Naive thymus-derived CD4-positive, alpha-beta T cell (primary cell): Measurements from ENCODE around the gene SLC13A3. TPM values are rescaled to one million over a fixed set of nuclear protein-coding genes. Genes with fewer than 3 reads are reported as not detected.

Experiments used
- ATAC-seq: fragments of 150-1000 bp; cut with Tn5 transposase; 2 replicates; pipeline ENCODE4 v1.10.0; 2021; ENCODE audit warnings: mild to moderate bottlenecking, moderate library complexity
- CTCF ChIA-PET: fragments of 350-600 bp; sonication (Branson Sonifier 250); formaldehyde crosslinking; loops from one replicate; lab custom pipeline; 2021; ENCODE audit warnings: antibody characterized with exemption; lab: Charles Lee
- POLR2A ChIA-PET: fragments of 350-600 bp; sonication (Branson Sonifier 250); formaldehyde crosslinking; loops from one replicate; lab custom pipeline; 2021; ENCODE audit warnings: antibody characterized with exemption, inconsistent platforms; lab: Charles Lee
- DNase-seq, 9 donors: peaks; one replicate each; pipeline versions ENCODE4 v3.0.0 to v3.0.0-alpha.2; 2020 to 2022; ENCODE audit warnings: mixed read lengths in 1 of 9
- H3K27ac ChIP-seq: one replicate; pipeline ENCODE4 v1.7.0; 2013; ENCODE audit warnings: mild to moderate bottlenecking, low read depth, low read length, moderate library complexity
- H3K27me3 ChIP-seq, 2 donors: one replicate each; pipeline ENCODE4 v1.7.0; 2013; ENCODE audit warnings: low read length in 2 of 2, mild to moderate bottlenecking in 2 of 2, moderate library complexity in 2 of 2; ENCODE audit not compliant: control insufficient read depth in 2 of 2, insufficient read depth in 2 of 2
- H3K36me3 ChIP-seq, 3 experiments: 1 replicate in 2 of 3; 2 replicates in 1 of 3; pipeline ENCODE4 v1.7.0; 2013; ENCODE audit warnings: low read length in 3 of 3, mild to moderate bottlenecking in 3 of 3, moderate library complexity in 1 of 3; ENCODE audit not compliant: insufficient read depth in 3 of 3, control insufficient read depth in 2 of 3
- H3K4me1 ChIP-seq, 2 donors: one replicate each; pipeline ENCODE4 v1.7.0; 2013; ENCODE audit warnings: low read length in 2 of 2, mild to moderate bottlenecking in 2 of 2, moderate library complexity in 1 of 2; ENCODE audit not compliant: control insufficient read depth in 2 of 2, insufficient read depth in 2 of 2
- H3K4me3 ChIP-seq: 2 replicates; pipeline ENCODE4 v1.7.0; 2013; ENCODE audit warnings: mild to moderate bottlenecking, low read length
- H3K9me3 ChIP-seq, 3 experiments: 1 replicate in 2 of 3; 2 replicates in 1 of 3; pipeline ENCODE4 v1.7.0; 2013; ENCODE audit warnings: low read length in 3 of 3; ENCODE audit not compliant: control insufficient read depth in 2 of 3
- H3K27ac Mint-ChIP-seq, 9 donors: one replicate each; pipeline ENCODE4 v1.8.0; 2020 to 2022; ENCODE audit warnings: mixed read lengths in 9 of 9, mild to moderate bottlenecking in 8 of 9, moderate library complexity in 5 of 9, inconsistent platforms in 2 of 9
- H3K27me3 Mint-ChIP-seq, 5 donors: one replicate each; pipeline ENCODE4 v1.8.0; 2021 to 2022; ENCODE audit warnings: mixed read lengths in 5 of 5, mild to moderate bottlenecking in 1 of 5
- H3K36me3 Mint-ChIP-seq, 5 donors: one replicate each; pipeline ENCODE4 v1.8.0; 2020 to 2022; ENCODE audit warnings: mixed read lengths in 5 of 5, mild to moderate bottlenecking in 3 of 5, inconsistent platforms in 1 of 5
- H3K4me1 Mint-ChIP-seq, 7 donors: one replicate each; pipeline ENCODE4 v1.8.0; 2020 to 2022; ENCODE audit warnings: mixed read lengths in 7 of 7, mild to moderate bottlenecking in 3 of 7, inconsistent platforms in 1 of 7
- H3K4me3 Mint-ChIP-seq, 10 donors: one replicate each; pipeline ENCODE4 v1.8.0; 2020 to 2022; ENCODE audit warnings: mild to moderate bottlenecking in 10 of 10, mixed read lengths in 10 of 10, moderate library complexity in 6 of 10, inconsistent platforms in 2 of 10
- H3K9me3 Mint-ChIP-seq, 11 donors: one replicate each; pipeline ENCODE4 v1.8.0; 2020 to 2022; ENCODE audit warnings: mixed read lengths in 11 of 11, mild to moderate bottlenecking in 4 of 11, inconsistent platforms in 1 of 11, moderate library complexity in 1 of 11
- intact Hi-C, 2 donors: fragments of 100-400 bp; cut with micrococcal nuclease; formaldehyde crosslinking; loops; one replicate each; pipeline ENCODE4 v1.15.1; 2023
- polyA plus RNA-seq, 2 donors: library from polyadenylated mRNA; unstranded; fragments of 300-500 nt; fragmentation: Illumina TruSeq; gene quantifications; one replicate each; pipeline ENCODE4 v1.2.3, GENCODE V29; 2021
- total RNA-seq, 6 experiments: library from RNA in 5 of 6; stranded (reverse) in 5 of 6; gene quantifications; 1 replicate in 5 of 6; 2 replicates in 1 of 6; pipeline ENCODE4 v1.2.3 and lab custom pipeline; 2021 to 2026

Gene SLC13A3
- total and polyA plus RNA-seq, 7 experiments from 2014 or later, result 0.16 to 0.41 (median 0.30) TPM; not detected in 3

DNA sequence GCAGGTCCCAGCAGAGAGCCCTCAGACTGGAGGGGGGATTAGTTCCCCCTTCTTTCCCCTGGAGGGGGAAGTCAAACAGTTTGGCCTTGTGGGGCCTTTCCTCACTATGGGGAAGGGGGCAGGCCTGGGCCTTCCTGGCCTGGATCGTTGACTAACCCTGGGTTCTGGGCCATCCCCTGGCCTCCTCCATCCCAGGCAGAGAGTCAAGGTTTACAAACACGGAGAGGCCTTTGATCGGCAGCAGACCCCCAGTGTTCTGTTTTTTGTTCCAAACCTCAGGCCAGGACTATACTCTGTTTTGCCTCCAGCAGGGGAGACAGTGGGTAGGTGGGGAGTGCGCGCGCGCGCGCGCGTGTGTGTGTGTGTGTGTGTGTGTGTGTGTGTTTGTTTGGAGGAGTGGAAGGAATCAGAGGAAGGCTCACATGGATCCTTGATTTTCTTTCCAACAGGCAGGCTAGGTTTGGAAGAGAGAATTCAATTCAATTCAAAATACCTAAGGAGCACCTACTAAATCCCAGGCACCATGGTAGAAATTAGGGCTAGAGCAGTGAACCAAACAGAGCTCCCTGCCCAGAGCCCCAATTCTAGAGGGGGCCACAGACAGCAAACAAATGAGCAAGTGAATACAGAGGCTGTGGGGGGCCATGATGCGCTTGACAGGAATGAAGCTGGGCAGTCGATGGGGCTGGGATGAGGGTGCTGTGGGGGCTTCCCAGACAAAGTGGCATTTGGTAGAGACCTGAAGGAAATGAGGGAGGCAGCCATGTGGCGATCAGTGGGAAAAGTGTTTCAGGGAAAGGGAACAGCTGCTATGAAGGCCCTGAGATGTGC, 23.2 kb upstream of the SLC13A3 start:
- Histone ChIP-seq H3K4me3 (no peak overlapping the region), H3K4me1 (no peaks in the 10 kb centered on the region), H3K36me3 (no peaks in the 10 kb centered on the region), H3K27ac (no peak overlapping the region), H3K27me3 (no peaks in the 10 kb centered on the region), H3K9me3 (peaks cover 0 to 12% (median 0%) of the 10 kb centered on the region in 3 experiments)
- Mint-ChIP-seq H3K4me3 (peak overlapping the region in 1 of 10 donors; percentile 61), H3K4me1 (peaks cover 0 to 5% (median 0%) of the 10 kb centered on the region in 7 donors), H3K9me3 (peaks cover 4 to 26% (median 12%) of the 10 kb centered on the region in 11 donors), H3K27me3 (no peaks in the 10 kb centered on the region), H3K36me3 (peaks cover 0 to 26% (median 16%) of the 10 kb centered on the region in 5 donors), H3K27ac (no peak overlapping the region)
- DNase-seq (no peak), ATAC-seq (no peak)
- ChIA-PET CTCF (no interaction called here), POLR2A (no interaction called here)
- intact Hi-C loops, result no loop called here

GRCh38 chr20:46673394-46674252, 22.4 kb upstream of the SLC13A3 start:
- Mint-ChIP-seq H3K27ac (peak overlapping the region in 2 of 9 donors; percentile 14 to 36), H3K36me3 (peaks cover 0 to 28% (median 22%) of the 10 kb centered on the region in 5 donors), H3K9me3 (peaks cover 4 to 26% (median 12%) of the 10 kb centered on the region in 11 donors), H3K4me1 (peaks cover 0 to 5% (median 0%) of the 10 kb centered on the region in 7 donors), H3K27me3 (no peaks in the 10 kb centered on the region), H3K4me3 (no peak overlapping the region)
- CTCF ChIA-PET, result interaction anchor here (1.0 kb wide), 1 partner anchor 11 kb away, joined by 4 read pairs; no protein-coding TSS in a partner anchor
- intact Hi-C loops, result no loop called here
- ATAC-seq, result no peak
- DNase-seq, result no peak
- peaks cover 0 to 12% (median 0%) of the 10 kb centered on the region in 3 experiments for H3K9me3 ChIP-seq
- no peaks in the 10 kb centered on the region for H3K4me1 ChIP-seq
- POLR2A ChIA-PET, result no interaction called here
- H3K27me3 ChIP-seq, result no peaks in the 10 kb centered on the region
- H3K36me3 ChIP-seq, result no peaks in the 10 kb centered on the region
- H3K4me3 ChIP-seq, result no peak overlapping the region
- H3K27ac ChIP-seq, result no peak overlapping the region

DNA sequence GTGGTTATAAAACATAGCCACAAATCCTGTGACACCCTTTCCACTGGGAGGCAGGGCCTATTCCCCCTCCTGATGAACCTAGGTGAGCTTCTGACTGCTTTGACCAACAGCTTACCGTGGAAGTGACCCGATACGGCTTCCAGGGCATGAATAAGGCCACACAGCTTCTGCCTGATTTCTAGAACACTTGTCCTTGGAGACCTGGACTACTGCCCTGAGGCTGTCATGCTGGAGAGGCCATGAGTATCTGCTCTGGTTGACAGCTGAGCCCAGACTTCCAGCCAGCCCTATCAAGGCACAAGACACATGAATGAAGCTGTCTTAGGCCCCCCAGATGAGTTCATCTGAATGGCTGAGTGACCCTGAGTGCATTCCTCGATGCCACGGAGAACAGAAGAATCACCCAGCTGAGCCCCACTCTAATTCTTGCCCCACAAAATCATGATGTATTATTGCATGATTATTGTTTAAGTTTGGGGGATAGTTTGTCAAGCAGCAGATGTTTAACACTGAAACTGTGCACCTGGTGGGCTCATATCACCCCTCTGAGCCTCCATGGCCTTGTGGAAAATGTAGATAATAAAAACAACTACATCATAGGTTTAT, 21.4 kb upstream of the SLC13A3 start:
- Mint-ChIP-seq H3K27me3 (no peaks in the 10 kb centered on the region), H3K4me1 (peaks cover 0 to 5% (median 0%) of the 10 kb centered on the region in 7 donors), H3K36me3 (peaks cover 0 to 33% (median 27%) of the 10 kb centered on the region in 5 donors), H3K9me3 (peaks cover 4 to 27% (median 12%) of the 10 kb centered on the region in 11 donors), H3K4me3 (no peak overlapping the region), H3K27ac (no peak overlapping the region)
- H3K27me3 ChIP-seq, result no peaks in the 10 kb centered on the region
- intact Hi-C loops, result no loop called here
- peaks cover 0 to 12% (median 0%) of the 10 kb centered on the region in 3 experiments for H3K9me3 ChIP-seq
- CTCF ChIA-PET, result interaction anchor here (1.0 kb wide), 1 partner anchor 10 kb away, joined by 4 read pairs; no protein-coding TSS in a partner anchor
- H3K36me3 ChIP-seq, result no peaks in the 10 kb centered on the region
- POLR2A ChIA-PET, result no interaction called here
- ATAC-seq, result no peak
- DNase-seq, result no peak
- H3K27ac ChIP-seq, result no peak overlapping the region
- H3K4me3 ChIP-seq, result no peak overlapping the region
- H3K4me1 ChIP-seq, result no peaks in the 10 kb centered on the region

DNA sequence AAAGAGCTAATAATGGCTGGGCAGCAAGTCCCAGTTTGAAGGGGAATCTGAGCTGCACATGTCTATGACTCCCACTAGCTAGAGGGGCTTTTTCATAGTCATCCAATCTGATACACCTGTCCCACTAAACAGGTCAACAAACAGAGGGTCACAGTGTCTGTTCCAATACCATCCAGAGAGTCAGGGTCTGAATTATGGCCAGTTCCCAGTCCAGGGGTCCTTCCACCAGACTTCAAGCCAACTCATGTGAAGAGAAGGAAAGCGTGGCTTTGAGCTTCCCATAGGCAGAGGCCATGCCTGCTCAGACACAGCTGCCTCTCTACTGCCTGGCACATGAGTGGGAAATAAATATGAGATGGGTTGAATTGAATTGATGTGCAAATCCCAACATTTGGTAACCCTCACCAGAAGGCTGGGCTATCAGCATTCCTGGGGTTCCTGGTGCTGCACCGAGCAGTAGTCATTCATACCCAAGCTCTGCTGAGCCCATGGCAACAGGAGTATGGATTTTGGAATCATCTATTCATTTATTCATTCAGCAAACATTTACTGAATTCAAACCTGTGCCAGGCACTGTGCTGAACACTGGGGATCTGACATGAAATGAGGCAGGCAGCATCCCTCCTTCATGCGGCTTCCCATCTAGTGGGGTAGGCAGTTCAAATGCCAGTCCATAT, 20.7 kb upstream of the SLC13A3 start:
- ChIA-PET POLR2A (no interaction called here), CTCF (no interaction called here)
- no peak overlapping the region for H3K4me3 Mint-ChIP-seq
- H3K27me3 Mint-ChIP-seq, result no peaks in the 10 kb centered on the region
- H3K4me1 Mint-ChIP-seq, result peaks cover 0 to 5% (median 0%) of the 10 kb centered on the region in 7 donors
- H3K36me3 Mint-ChIP-seq, result peaks cover 0 to 33% (median 25%) of the 10 kb centered on the region in 5 donors
- Histone ChIP-seq H3K4me1 (no peaks in the 10 kb centered on the region), H3K4me3 (no peak overlapping the region), H3K36me3 (no peaks in the 10 kb centered on the region), H3K9me3 (peaks cover 0 to 12% (median 0%) of the 10 kb centered on the region in 3 experiments), H3K27me3 (no peaks in the 10 kb centered on the region), H3K27ac (no peak overlapping the region)
- H3K27ac Mint-ChIP-seq, result no peak overlapping the region
- H3K9me3 Mint-ChIP-seq, result peaks cover 4 to 27% (median 12%) of the 10 kb centered on the region in 11 donors
- DNase-seq, result no peak
- intact Hi-C loops, result no loop called here
- ATAC-seq, result no peak

GRCh38 chr20:46670585-46671584, 19.6 kb upstream of the SLC13A3 start:
- no peaks in the 10 kb centered on the region for H3K4me1 ChIP-seq
- no peaks in the 10 kb centered on the region for H3K27me3 ChIP-seq
- Mint-ChIP-seq H3K9me3 (peaks cover 4 to 27% (median 12%) of the 10 kb centered on the region in 11 donors), H3K4me1 (peaks cover 0 to 5% (median 0%) of the 10 kb centered on the region in 7 donors), H3K27ac (no peak overlapping the region), H3K27me3 (no peaks in the 10 kb centered on the region), H3K4me3 (no peak overlapping the region), H3K36me3 (peaks cover 0 to 35% (median 26%) of the 10 kb centered on the region in 5 donors)
- ATAC-seq (no peak), DNase-seq (no peak)
- intact Hi-C loops, result no loop called here
- ChIA-PET CTCF (no interaction called here), POLR2A (no interaction called here)
- H3K4me3 ChIP-seq, result no peak overlapping the region
- H3K36me3 ChIP-seq, result no peaks in the 10 kb centered on the region
- H3K27ac ChIP-seq, result no peak overlapping the region
- peaks cover 0 to 12% (median 0%) of the 10 kb centered on the region in 3 experiments for H3K9me3 ChIP-seq
